ENCODE measurements around the gene AGRN. TPM values are rescaled to one million over a fixed set of nuclear protein-coding genes. Genes with fewer than 3 reads are reported as not detected.

Gene AGRN
- total RNA-seq, 2 donors from 2014 or later, result 87.7 to 92.4 TPM

DNA sequence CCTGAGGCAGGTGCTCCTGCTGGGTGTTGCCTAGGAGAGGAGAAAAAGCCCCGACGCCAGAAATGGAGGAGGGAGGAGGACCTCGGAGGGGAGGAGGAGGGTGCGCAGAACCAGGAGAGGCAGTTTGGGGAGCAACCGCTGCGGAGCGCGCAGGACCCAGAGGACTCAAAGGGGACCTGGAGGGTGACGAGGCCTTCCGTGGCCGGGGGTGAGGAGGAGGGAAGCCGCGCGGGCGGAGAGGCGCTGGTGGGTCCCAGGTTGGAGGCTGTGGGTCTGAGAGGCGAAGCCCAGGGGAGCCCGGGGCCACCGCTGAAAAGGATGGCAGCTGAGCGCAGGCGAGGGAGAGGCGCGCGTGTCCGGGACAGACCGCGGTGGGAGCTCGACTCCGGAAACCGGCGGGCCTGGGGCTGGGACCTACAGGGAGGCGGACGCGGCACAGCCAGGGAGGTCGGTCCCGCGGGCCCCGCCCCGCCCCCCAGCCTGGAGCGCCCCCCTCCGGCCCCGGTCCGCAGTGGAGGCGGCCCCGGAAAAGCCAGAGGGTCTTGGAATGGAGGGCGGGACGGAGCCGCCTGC lies 39.1 kb downstream of the AGRN start:
- WGBS, result under 1% methylated on average over 45 of the region's 48 CpGs
- Histone ChIP-seq H3K27ac (no peak overlapping the region), H3K4me1 (replicated peaks) (peaks cover 4% of the 10 kb centered on the region), H3K27me3 (replicated peaks; ENCODE audit: insufficient read depth) (peaks cover 9% of the 10 kb centered on the region), H3K9me3 (no peaks in the 10 kb centered on the region), H3K36me3 (no peaks in the 10 kb centered on the region), H3K4me3 (peak overlapping the region; percentile 39 to 42)
- TF ChIP-seq POLR2AphosphoS5 (IDR thresholded peaks at IDR 0.05) (no peak), POLR2A (IDR thresholded peaks at IDR 0.05) (no peak)
- TF ChIP-seq, protein P1, sequence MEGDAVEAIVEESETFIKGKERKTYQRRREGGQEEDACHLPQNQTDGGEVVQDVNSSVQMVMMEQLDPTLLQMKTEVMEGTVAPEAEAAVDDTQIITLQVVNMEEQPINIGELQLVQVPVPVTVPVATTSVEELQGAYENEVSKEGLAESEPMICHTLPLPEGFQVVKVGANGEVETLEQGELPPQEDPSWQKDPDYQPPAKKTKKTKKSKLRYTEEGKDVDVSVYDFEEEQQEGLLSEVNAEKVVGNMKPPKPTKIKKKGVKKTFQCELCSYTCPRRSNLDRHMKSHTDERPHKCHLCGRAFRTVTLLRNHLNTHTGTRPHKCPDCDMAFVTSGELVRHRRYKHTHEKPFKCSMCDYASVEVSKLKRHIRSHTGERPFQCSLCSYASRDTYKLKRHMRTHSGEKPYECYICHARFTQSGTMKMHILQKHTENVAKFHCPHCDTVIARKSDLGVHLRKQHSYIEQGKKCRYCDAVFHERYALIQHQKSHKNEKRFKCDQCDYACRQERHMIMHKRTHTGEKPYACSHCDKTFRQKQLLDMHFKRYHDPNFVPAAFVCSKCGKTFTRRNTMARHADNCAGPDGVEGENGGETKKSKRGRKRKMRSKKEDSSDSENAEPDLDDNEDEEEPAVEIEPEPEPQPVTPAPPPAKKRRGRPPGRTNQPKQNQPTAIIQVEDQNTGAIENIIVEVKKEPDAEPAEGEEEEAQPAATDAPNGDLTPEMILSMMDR (IDR thresholded peaks at IDR 0.05), result peak in 1 of 4 experiments; percentile 15
- intact Hi-C loops (cut with DNase I), result no loop called here
- no peak for DNase-seq (ENCODE audit: low spot score)

DNA sequence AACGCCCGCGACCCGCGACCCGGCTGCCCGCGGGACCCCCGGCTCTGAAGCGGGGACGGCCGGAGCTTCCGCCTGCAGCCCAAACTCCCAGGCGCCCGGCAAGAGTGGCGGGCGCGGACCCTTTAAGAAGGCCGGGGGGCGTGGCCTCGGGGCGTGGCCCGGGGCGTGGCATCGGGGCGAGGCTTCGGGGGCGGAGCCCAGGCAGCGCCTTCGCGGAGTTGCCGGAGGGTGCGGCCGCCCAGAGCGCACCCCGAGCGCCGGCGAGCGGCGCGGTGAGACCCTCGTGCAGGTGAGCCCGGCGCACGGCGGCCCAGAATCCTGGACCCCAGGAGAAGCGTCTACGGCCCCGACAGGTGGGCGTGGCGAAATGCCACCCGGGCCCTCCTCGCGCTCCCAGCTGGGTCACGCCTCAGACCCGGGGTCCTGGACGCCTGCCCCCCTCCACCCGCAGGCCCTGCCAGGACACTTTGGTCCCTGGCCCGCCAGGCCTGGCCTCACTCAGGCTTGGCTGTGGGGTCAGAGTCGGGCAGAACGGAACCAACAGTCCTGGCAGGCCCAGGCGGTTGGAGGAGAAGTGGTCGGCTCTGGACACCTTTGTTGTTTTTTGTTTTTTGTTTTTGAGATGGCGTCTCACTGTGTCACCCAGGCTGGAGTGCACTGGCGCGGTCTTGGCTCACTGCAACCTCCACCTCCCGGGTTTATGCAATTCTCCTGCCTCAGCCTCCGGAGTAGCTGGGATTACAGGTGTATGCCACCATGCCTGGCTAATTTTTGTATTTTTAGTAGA lies 39.8 kb downstream of the AGRN start:
- Histone ChIP-seq H3K27ac (no peak overlapping the region), H3K9me3 (no peaks in the 10 kb centered on the region), H3K27me3 (replicated peaks; ENCODE audit: insufficient read depth) (peaks cover 9% of the 10 kb centered on the region), H3K4me1 (replicated peaks) (peaks cover 4% of the 10 kb centered on the region), H3K4me3 (peak overlapping the region; percentile 39 to 42), H3K36me3 (no peaks in the 10 kb centered on the region)
- intact Hi-C loops (cut with DNase I), result no loop called here
- WGBS, result 3% methylated on average over 57 of the region's 69 CpGs
- DNase-seq (ENCODE audit: low spot score), result peak; percentile 85
- TF ChIP-seq POLR2A (IDR thresholded peaks at IDR 0.05) (peak; percentile 33), POLR2AphosphoS5 (IDR thresholded peaks at IDR 0.05) (no peak)
- TF ChIP-seq, protein P1 (IDR thresholded peaks at IDR 0.05), result peak in 2 of 4 experiments; percentile 2 to 11

DNA sequence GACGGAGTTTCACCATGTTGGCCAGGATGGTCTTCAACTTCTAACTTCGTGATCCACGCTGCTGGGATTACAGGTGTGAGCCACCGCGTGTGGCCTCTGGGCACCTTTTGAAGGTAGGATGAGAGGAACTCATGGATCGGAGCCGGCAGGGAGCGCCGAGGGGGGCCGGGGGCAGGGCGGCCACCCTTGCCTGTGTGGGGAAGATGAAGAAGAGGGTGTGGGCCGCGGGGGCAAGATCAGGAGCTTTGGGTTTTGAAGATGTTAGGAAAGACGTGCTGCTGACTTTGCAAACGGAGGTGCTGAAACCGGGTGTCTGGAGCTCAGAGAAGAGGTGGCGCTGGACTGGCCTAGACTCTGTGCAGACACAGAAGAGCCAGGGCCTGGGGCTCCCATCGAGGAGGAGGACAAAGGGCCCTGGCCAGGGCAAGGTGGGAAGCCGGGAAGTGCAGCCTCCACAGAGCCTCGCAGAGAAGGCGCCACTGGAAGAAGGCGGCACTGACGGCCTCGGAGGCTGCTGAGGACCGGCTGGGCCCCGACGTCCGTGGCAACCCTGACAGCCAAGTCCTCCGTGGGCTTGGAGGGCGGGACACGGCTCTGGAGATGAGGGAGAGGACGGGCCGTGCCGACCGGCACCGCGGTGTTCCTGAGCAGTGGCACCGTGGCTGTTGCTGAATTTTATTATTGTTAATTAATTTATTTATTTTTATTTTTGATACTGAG lies 40.5 kb downstream of the AGRN start:
- H3K9me3 ChIP-seq, result no peaks in the 10 kb centered on the region
- H3K27ac ChIP-seq, result no peak overlapping the region
- H3K36me3 ChIP-seq, result no peaks in the 10 kb centered on the region
- H3K4me1 ChIP-seq (replicated peaks), result peaks cover 4% of the 10 kb centered on the region
- 50% methylated on average over 38 of the region's 38 CpGs for WGBS
- H3K4me3 ChIP-seq, result no peak overlapping the region
- TF ChIP-seq, protein P1 (IDR thresholded peaks at IDR 0.05), result no peak
- TF ChIP-seq POLR2A (IDR thresholded peaks at IDR 0.05), result no peak
- no peak for DNase-seq (ENCODE audit: low spot score)
- intact Hi-C loops (cut with DNase I), result no loop called here
- peaks cover 9% of the 10 kb centered on the region for H3K27me3 ChIP-seq (replicated peaks; ENCODE audit: insufficient read depth)

DNA sequence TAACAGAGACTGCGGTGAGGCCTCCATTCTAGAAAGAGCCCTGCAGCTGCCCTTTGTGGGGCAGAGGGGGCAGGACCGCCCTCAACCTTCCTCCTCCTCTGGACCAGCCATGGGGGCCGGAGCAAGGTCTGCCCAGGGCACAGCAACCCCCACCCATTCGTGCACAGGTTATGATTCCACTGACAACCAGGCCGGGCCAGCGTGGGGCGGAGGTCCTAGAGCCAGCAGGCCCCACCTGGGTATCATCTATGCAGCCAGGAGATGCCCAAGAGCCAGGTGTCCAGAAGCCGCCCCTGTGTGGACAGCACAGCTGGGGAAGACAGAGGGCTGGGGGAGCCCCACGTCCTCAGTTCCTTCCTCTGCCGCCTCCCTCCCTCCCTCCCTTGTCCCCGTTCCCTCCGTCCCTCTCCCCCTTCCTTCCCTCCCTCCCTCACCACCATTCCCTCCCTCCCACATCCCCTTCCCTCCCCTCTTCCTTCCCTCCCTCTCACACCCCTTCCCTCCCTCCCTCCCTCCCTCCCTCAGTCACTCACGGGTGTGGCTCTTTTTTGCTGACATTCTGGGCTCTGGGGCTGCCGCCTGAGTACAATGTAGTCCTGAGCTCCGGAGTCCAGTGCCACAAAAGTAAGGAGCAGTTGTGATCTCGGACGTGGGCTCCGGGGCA lies 41.9 kb downstream of the AGRN start:
- no peak overlapping the region for H3K4me3 ChIP-seq
- 51% methylated on average over 16 of the region's 18 CpGs for WGBS
- no peak for DNase-seq (ENCODE audit: low spot score)
- H3K36me3 ChIP-seq, result no peaks in the 10 kb centered on the region
- peaks cover 9% of the 10 kb centered on the region for H3K27me3 ChIP-seq (replicated peaks; ENCODE audit: insufficient read depth)
- no peaks in the 10 kb centered on the region for H3K9me3 ChIP-seq
- intact Hi-C loops (cut with DNase I), result no loop called here
- no peak for TF ChIP-seq POLR2AphosphoS5 (IDR thresholded peaks at IDR 0.05)
- TF ChIP-seq, protein P1 (IDR thresholded peaks at IDR 0.05), result no peak
- no peak for TF ChIP-seq POLR2A (IDR thresholded peaks at IDR 0.05)
- H3K4me1 ChIP-seq (replicated peaks), result peaks cover 4% of the 10 kb centered on the region
- H3K27ac ChIP-seq, result no peak overlapping the region
